ENCODE data around the gene P2RX7.
"Not testable (repeated sequence)": the region's sequence is repeated elsewhere in the genome, so short reads cannot be mapped to it uniquely, and the experiment has no call there.

The P2RX7 gene

GRCh38 chr12:121133838-121134237 is 1.2 kb downstream of the P2RX7 start:
- no peak for DNase-seq (ENCODE audit: low read depth in 2 of 3, low spot score in 1 of 3)

GRCh38 chr12:121135320-121135719 is 2.6 kb downstream of the P2RX7 start:
- no peak for DNase-seq (ENCODE audit: low read depth in 2 of 3, low spot score in 1 of 3)

- DNase-seq (ENCODE audit: low read depth in 2 of 3, low spot score in 1 of 3) = no peak
These were observed 4.8 kb downstream of the P2RX7 start for GRCh38 chr12:121137512-121137911.

- DNase-seq (ENCODE audit: low read depth in 2 of 3, low spot score in 1 of 3) = no peak
These were observed 5.6 kb downstream of the P2RX7 start for GRCh38 chr12:121138284-121138683.

GRCh38 chr12:121139286-121139685 is 6.6 kb downstream of the P2RX7 start:
- no peak for DNase-seq (ENCODE audit: low read depth in 2 of 3, low spot score in 1 of 3)

GRCh38 chr12:121142171-121142950 is 9.7 kb downstream of the P2RX7 start:
- DNase-seq (ENCODE audit: low read depth in 2 of 3, low spot score in 1 of 3) = no peak

GRCh38 chr12:121144416-121144914 is 11.8 kb downstream of the P2RX7 start:
- DNase-seq (ENCODE audit: low read depth in 2 of 3, low spot score in 1 of 3) = no peak

GRCh38 chr12:121145221-121145620 is 12.5 kb downstream of the P2RX7 start:
- no peak for DNase-seq (ENCODE audit: low read depth in 2 of 3, low spot score in 1 of 3)

- not testable (repeated sequence) for DNase-seq (ENCODE audit: low read depth in 2 of 3, low spot score in 1 of 3)
These were observed 16.6 kb downstream of the P2RX7 start for GRCh38 chr12:121149289-121149688.

- DNase-seq (ENCODE audit: low read depth in 2 of 3, low spot score in 1 of 3) = no peak
These were observed 22.2 kb downstream of the P2RX7 start for GRCh38 chr12:121154793-121155375.

GRCh38 chr12:121156365-121156764 is 23.7 kb downstream of the P2RX7 start:
- DNase-seq (ENCODE audit: low read depth in 2 of 3, low spot score in 1 of 3) = no peak

- DNase-seq (ENCODE audit: low read depth in 2 of 3, low spot score in 1 of 3) = no peak
These were observed 25.4 kb downstream of the P2RX7 start for GRCh38 chr12:121158085-121158484.

GRCh38 chr12:121158728-121159351 is 26.2 kb downstream of the P2RX7 start:
- DNase-seq (ENCODE audit: low read depth in 2 of 3, low spot score in 1 of 3) = not testable (repeated sequence)

GRCh38 chr12:121159467-121160307 is 27.0 kb downstream of the P2RX7 start:
- DNase-seq (ENCODE audit: low read depth in 2 of 3, low spot score in 1 of 3) = no peak

- no peak for DNase-seq (ENCODE audit: low read depth in 2 of 3, low spot score in 1 of 3)
These were observed 29.7 kb downstream of the P2RX7 start for GRCh38 chr12:121162384-121162783.

GRCh38 chr12:121162985-121163384 is 30.3 kb downstream of the P2RX7 start:
- no peak for DNase-seq (ENCODE audit: low read depth in 2 of 3, low spot score in 1 of 3)

- DNase-seq (ENCODE audit: low read depth in 2 of 3, low spot score in 1 of 3) = not testable (repeated sequence)
These were observed 32.2 kb downstream of the P2RX7 start for GRCh38 chr12:121164839-121165238.

- DNase-seq (ENCODE audit: low read depth in 2 of 3, low spot score in 1 of 3) = no peak
These were observed 32.6 kb downstream of the P2RX7 start for GRCh38 chr12:121165316-121165715.

- no peak for DNase-seq (ENCODE audit: low read depth in 2 of 3, low spot score in 1 of 3)
These were observed 33.7 kb downstream of the P2RX7 start for GRCh38 chr12:121166356-121166755.

GRCh38 chr12:121167232-121167820 is 34.6 kb downstream of the P2RX7 start:
- DNase-seq (ENCODE audit: low read depth in 2 of 3, low spot score in 1 of 3) = no peak

- no peak for DNase-seq (ENCODE audit: low read depth in 2 of 3, low spot score in 1 of 3)
These were observed 35.3 kb downstream of the P2RX7 start for GRCh38 chr12:121167951-121168350.

All from stimulated activated CD4-positive, alpha-beta T cell treated with anti-CD3 and anti-CD28 coated beads, Interleukin-12 subunit alpha, Interleukin-12 subunit beta, amount 100 ng/mL, for 48 hours (primary cell).